ENCODE results near the gene GATM.

GATM gene

GRCh38 chr15:45378149-45378912 is at the start of gene GATM:
Gene GATM, minus strand, starts transcription at chr15:45378544. Its CDS starts 91 bp downstream, at chr15:45378453.
- peak; percentile 51 for TF ChIP-seq CTCF (IDR thresholded peaks at IDR 0.05; ENCODE audit: low read depth, low read length)
- H3K4me3 ChIP-seq (replicated peaks in 1 of 2; ENCODE audit: low read depth in 2 of 2, low read length in 2 of 2) = peak within 1 kb of the TSS; percentile 33 to 42
- peak; percentile 77 to 80 for DNase-seq (ENCODE audit: low read depth in 2 of 2)

- TF ChIP-seq CTCF (IDR thresholded peaks at IDR 0.05; ENCODE audit: low read depth, low read length) = no peak
- H3K4me3 ChIP-seq (replicated peaks in 1 of 2; ENCODE audit: low read depth in 2 of 2, low read length in 2 of 2) = no peak overlapping the region
Measured at GRCh38 chr15:45427085-45427484, 48.7 kb upstream of the GATM start.

GRCh38 chr15:45425135-45425534 is 46.8 kb upstream of the GATM start:
- no peak overlapping the region for H3K4me3 ChIP-seq (replicated peaks in 1 of 2; ENCODE audit: low read depth in 2 of 2, low read length in 2 of 2)
- no peak for TF ChIP-seq CTCF (IDR thresholded peaks at IDR 0.05; ENCODE audit: low read depth, low read length)
- DNase-seq (ENCODE audit: low read depth in 2 of 2) = peak in 1 of 2 donors; percentile 47

More at GRCh38 chr15:45427085-45427484, 48.7 kb upstream of the GATM start:
- DNase-seq (ENCODE audit: low read depth in 2 of 2) = no peak

GRCh38 chr15:45424429-45424828 is 46.1 kb upstream of the GATM start:
- no peak for TF ChIP-seq CTCF (IDR thresholded peaks at IDR 0.05; ENCODE audit: low read depth, low read length)

GRCh38 chr15:45417303-45417950 is 39.1 kb upstream of the GATM start:
- H3K4me3 ChIP-seq (replicated peaks in 1 of 2; ENCODE audit: low read depth in 2 of 2, low read length in 2 of 2) = no peak overlapping the region
- TF ChIP-seq CTCF (IDR thresholded peaks at IDR 0.05; ENCODE audit: low read depth, low read length) = no peak
- DNase-seq (ENCODE audit: low read depth in 2 of 2) = no peak

More at GRCh38 chr15:45424429-45424828, 46.1 kb upstream of the GATM start:
- H3K4me3 ChIP-seq (replicated peaks in 1 of 2; ENCODE audit: low read depth in 2 of 2, low read length in 2 of 2) = no peak overlapping the region
- DNase-seq (ENCODE audit: low read depth in 2 of 2) = no peak

GRCh38 chr15:45414215-45414885 is 36.0 kb upstream of the GATM start:
- H3K4me3 ChIP-seq (replicated peaks in 1 of 2; ENCODE audit: low read depth in 2 of 2, low read length in 2 of 2) = no peak overlapping the region
- peak in 1 of 2 donors; percentile 5 for DNase-seq (ENCODE audit: low read depth in 2 of 2)
- TF ChIP-seq CTCF (IDR thresholded peaks at IDR 0.05; ENCODE audit: low read depth, low read length) = no peak
